NT2/D1 (cell line): ENCODE results near the gene HELT.

ENCODE experiments used
- SUZ12 ChIP-seq: IDR thresholded peaks from 2 replicates; pipeline ENCODE4 v1.6.1; 2011; ENCODE audit not compliant: insufficient read length, insufficient read depth; ENCODE audit errors: extremely low read depth
- YY1 ChIP-seq: IDR thresholded peaks from 2 replicates; pipeline ENCODE4 v1.6.1; 2011; ENCODE audit not compliant: insufficient read length, insufficient read depth
- ZNF274 ChIP-seq: IDR thresholded peaks from 2 replicates; pipeline ENCODE4 v1.6.1; 2011; ENCODE audit warnings: mild to moderate bottlenecking, low read depth, low read length

DNA sequence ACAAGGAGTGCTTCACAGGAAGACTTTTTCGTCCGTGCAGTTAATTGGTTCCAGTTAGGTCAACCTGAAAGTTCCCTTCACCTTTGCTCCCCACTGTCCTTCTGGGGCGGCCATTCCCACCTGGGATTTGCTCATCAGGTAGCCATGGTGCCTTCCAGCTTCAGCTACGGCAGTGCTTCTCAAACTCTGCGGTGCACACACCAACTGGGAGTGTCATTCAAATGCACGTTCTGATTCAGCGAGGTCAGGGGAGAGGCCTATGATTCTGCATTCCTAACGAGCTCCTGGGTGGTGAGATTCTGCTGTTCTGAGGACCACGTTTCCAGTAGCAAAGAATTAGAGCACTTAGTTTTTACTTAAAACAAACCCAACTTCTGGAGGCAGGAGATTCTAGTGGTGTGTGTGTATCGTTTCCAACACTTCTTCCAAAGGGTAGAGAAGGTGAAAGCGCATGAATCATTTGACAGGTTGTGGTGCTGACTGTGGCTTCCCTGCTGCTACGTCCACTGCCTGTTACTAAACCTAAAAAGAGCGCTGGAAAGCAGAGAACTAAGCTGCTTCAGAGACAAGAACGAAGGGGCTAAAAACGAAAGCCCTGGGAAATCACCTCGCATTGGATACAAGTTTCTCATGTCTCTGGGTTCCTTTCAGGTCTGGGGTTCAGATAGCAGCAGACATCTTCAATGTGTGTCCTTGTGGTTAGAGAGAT, 4.7 kb upstream of the HELT start:
- no peak for TF ChIP-seq YY1
- no peak for TF ChIP-seq ZNF274
- TF ChIP-seq SUZ12, result no peak
